COLO829 (cell line): Measurements from ENCODE around the gene ACTL7B.
A peak's percentile ranks its signal among the peaks of the same experiment; 100 is the strongest.
"Not testable (repeated sequence)": the region's sequence is repeated elsewhere in the genome, so short reads cannot be mapped to it uniquely, and the experiment has no call there.

Experiments used
- DNase-seq: peaks from one replicate; pipeline ENCODE4 v3.0.0; 2012; ENCODE audit warnings: low spot score

Gene ACTL7B

GRCh38 chr9:108844391-108844790 is 11.4 kb downstream of the ACTL7B start:
- no peak for DNase-seq

GRCh38 chr9:108842610-108843295 is 13.0 kb downstream of the ACTL7B start:
- no peak for DNase-seq

- DNase-seq: not testable (repeated sequence)
These were observed 16.2 kb downstream of the ACTL7B start for GRCh38 chr9:108839561-108839960.

GRCh38 chr9:108838017-108838416 is 17.8 kb downstream of the ACTL7B start:
- DNase-seq: no peak

- DNase-seq: no peak
These were observed 18.3 kb downstream of the ACTL7B start for GRCh38 chr9:108837530-108837929.

GRCh38 chr9:108836781-108837180 is 19.0 kb downstream of the ACTL7B start:
- no peak for DNase-seq

- DNase-seq: no peak
These were observed 19.5 kb downstream of the ACTL7B start for GRCh38 chr9:108836319-108836718.

GRCh38 chr9:108835831-108836230 is 20.0 kb downstream of the ACTL7B start:
- DNase-seq: peak; percentile 77

GRCh38 chr9:108834959-108835665 is 20.7 kb downstream of the ACTL7B start:
- no peak for DNase-seq

- no peak for DNase-seq
These were observed 23.6 kb downstream of the ACTL7B start for GRCh38 chr9:108832179-108832500.

- DNase-seq: peak; percentile 55
These were observed 24.1 kb downstream of the ACTL7B start for GRCh38 chr9:108831496-108832178.

GRCh38 chr9:108830272-108830671 is 25.5 kb downstream of the ACTL7B start:
- DNase-seq: no peak

GRCh38 chr9:108823829-108824228 is 32.0 kb downstream of the ACTL7B start:
- DNase-seq: no peak

- no peak for DNase-seq
These were observed 39.7 kb downstream of the ACTL7B start for GRCh38 chr9:108816037-108816436.

GRCh38 chr9:108815156-108815555 is 40.6 kb downstream of the ACTL7B start:
- DNase-seq: no peak

GRCh38 chr9:108813951-108814601 is 41.7 kb downstream of the ACTL7B start:
- peak; percentile 97 for DNase-seq

GRCh38 chr9:108812396-108813025 is 43.3 kb downstream of the ACTL7B start:
- no peak for DNase-seq

GRCh38 chr9:108811944-108812343 is 43.8 kb downstream of the ACTL7B start:
- no peak for DNase-seq

- peak; percentile 52 for DNase-seq
These were observed 46.5 kb downstream of the ACTL7B start for GRCh38 chr9:108809269-108809668.
